RCC 7860 (cell line): ENCODE data around the gene VIPR2.
"Not testable (repeated sequence)": the region's sequence is repeated elsewhere in the genome, so short reads cannot be mapped to it uniquely, and the experiment has no call there.

ENCODE experiments used
- DNase-seq: peaks from one replicate; pipeline ENCODE4 v3.0.0-alpha.2; 2015; ENCODE audit warnings: low spot score
- FAIRE-seq: peaks from 2 replicates; lab custom pipeline; 2012; peaks lifted over from hg19 to GRCh38; lab: Jason Lieb, UNC

VIPR2 gene

GRCh38 chr7:159140170-159140910 is 4.3 kb downstream of the VIPR2 start:
- DNase-seq (no peak), FAIRE-seq (no peak)

GRCh38 chr7:159139639-159140038 is 5.0 kb downstream of the VIPR2 start:
- DNase-seq (no peak), FAIRE-seq (no peak)

- FAIRE-seq (no peak), DNase-seq (no peak)
Observed at GRCh38 chr7:159139202-159139601, 5.5 kb downstream of the VIPR2 start.

GRCh38 chr7:159138508-159138907 is 6.2 kb downstream of the VIPR2 start:
- DNase-seq: no peak
- FAIRE-seq: no peak

- no peak for DNase-seq
- FAIRE-seq: no peak
Observed at GRCh38 chr7:159137906-159138305, 6.8 kb downstream of the VIPR2 start.

GRCh38 chr7:159136846-159137245 is 7.8 kb downstream of the VIPR2 start:
- FAIRE-seq (no peak), DNase-seq (no peak)

- FAIRE-seq (no peak), DNase-seq (no peak)
Observed at GRCh38 chr7:159136442-159136841, 8.2 kb downstream of the VIPR2 start.

- DNase-seq (no peak), FAIRE-seq (no peak)
Observed at GRCh38 chr7:159136013-159136412, 8.7 kb downstream of the VIPR2 start.

- FAIRE-seq, DNase-seq: not testable (repeated sequence)
Observed at GRCh38 chr7:159132670-159133443, 11.8 kb downstream of the VIPR2 start.

GRCh38 chr7:159130820-159131219 is 13.8 kb downstream of the VIPR2 start:
- FAIRE-seq (no peak), DNase-seq (no peak)

- FAIRE-seq (no peak), DNase-seq (no peak)
Observed at GRCh38 chr7:159130199-159130775, 14.4 kb downstream of the VIPR2 start.

GRCh38 chr7:159128767-159129166 is 15.9 kb downstream of the VIPR2 start:
- FAIRE-seq: no peak
- no peak for DNase-seq

- FAIRE-seq (no peak), DNase-seq (no peak)
Observed at GRCh38 chr7:159127691-159128642, 16.7 kb downstream of the VIPR2 start.

GRCh38 chr7:159126311-159127260 is 18.1 kb downstream of the VIPR2 start:
- no peak for DNase-seq
- no peak for FAIRE-seq

- DNase-seq (no peak), FAIRE-seq (no peak)
Observed at GRCh38 chr7:159125955-159126270, 18.8 kb downstream of the VIPR2 start.

GRCh38 chr7:159125104-159125954 is 19.3 kb downstream of the VIPR2 start:
- DNase-seq (no peak), FAIRE-seq (no peak)

GRCh38 chr7:159123793-159124192 is 20.9 kb downstream of the VIPR2 start:
- FAIRE-seq, DNase-seq: not testable (repeated sequence)

- not testable (repeated sequence) for FAIRE-seq, DNase-seq
Observed at GRCh38 chr7:159123294-159123693, 21.4 kb downstream of the VIPR2 start.

GRCh38 chr7:159122276-159122675 is 22.4 kb downstream of the VIPR2 start:
- DNase-seq: no peak
- no peak for FAIRE-seq
